Measurements from ENCODE around the gene KIF25. TPM values are rescaled to one million over a fixed set of nuclear protein-coding genes. Genes with fewer than 3 reads are reported as not detected.

KIF25 gene
- total and polyA plus RNA-seq, 7 donors, result 0.50 to 0.54 TPM; not detected in 5

- Histone ChIP-seq H3K27me3 (no peaks in the 10 kb centered on the region), H3K4me3 (no peak overlapping the region), H3K4me1 (no peaks in the 10 kb centered on the region), H3K9me3 (no peaks in the 10 kb centered on the region), H3K36me3 (no peaks in the 10 kb centered on the region), H3K27ac (no peak overlapping the region)
- TF ChIP-seq EP300 (IDR thresholded peaks at IDR 0.05) (no peak), CTCF (IDR thresholded peaks at IDR 0.05) (no peak)
- 95 to 96% methylated on average over 39 of the region's 39 CpGs for WGBS, 2 donors
- intact Hi-C loops (cut with DNase I), result no loop called here
- no peak for DNase-seq
Observed at GRCh38 chr6:167985911-167986595, 11.4 kb upstream of the KIF25 start.

DNA sequence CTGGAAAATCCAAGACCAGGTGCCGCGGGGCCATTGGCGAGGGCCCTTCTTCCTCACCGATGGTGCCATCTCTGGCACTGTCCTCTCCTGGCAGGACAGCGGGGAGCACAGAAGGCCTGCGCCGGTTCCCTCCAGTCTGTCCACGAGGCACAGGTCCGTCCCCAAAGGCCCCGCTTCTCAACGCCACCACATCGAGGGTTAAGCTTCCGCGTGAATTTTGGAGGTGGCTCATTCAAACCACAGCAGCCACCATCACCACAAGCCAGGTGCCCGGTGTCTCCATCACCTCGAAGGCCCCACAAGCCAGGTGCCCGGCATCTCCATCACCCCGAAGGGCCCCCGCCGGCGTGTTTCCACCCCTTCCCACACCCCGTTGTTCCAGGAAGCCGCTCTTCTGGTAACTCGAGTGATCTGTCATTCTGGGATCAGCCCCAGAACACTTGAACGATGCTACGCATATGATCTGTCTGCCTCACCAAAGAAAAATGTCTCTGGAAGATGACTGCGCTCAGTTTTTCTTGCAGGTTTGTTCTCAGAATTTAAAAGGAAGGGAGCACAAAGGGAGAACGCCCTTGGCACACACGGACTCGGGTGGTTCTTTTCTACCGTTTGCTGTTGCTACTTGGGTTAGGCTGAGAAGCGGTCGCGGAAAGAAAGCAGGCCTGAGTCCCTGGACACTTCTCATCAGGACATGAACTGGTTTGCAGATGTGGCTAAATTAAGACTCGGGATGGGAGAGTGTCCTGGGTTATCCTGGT lies 9.9 kb upstream of the KIF25 start:
- no peak overlapping the region for H3K4me3 ChIP-seq
- H3K36me3 ChIP-seq, result no peaks in the 10 kb centered on the region
- 94 to 95% methylated on average over 35 of the region's 35 CpGs for WGBS, 2 donors
- no peak for DNase-seq
- no peak overlapping the region for H3K27ac ChIP-seq
- H3K27me3 ChIP-seq, result no peaks in the 10 kb centered on the region
- no peaks in the 10 kb centered on the region for H3K9me3 ChIP-seq
- TF ChIP-seq CTCF (IDR thresholded peaks at IDR 0.05), result no peak
- no peak for TF ChIP-seq POLR2A (IDR thresholded peaks at IDR 0.05)
- TF ChIP-seq EP300 (IDR thresholded peaks at IDR 0.05), result no peak
- TF ChIP-seq POLR2AphosphoS5 (IDR thresholded peaks at IDR 0.05), result no peak
- no peaks in the 10 kb centered on the region for H3K4me1 ChIP-seq
- intact Hi-C loops (cut with DNase I), result no loop called here

DNA sequence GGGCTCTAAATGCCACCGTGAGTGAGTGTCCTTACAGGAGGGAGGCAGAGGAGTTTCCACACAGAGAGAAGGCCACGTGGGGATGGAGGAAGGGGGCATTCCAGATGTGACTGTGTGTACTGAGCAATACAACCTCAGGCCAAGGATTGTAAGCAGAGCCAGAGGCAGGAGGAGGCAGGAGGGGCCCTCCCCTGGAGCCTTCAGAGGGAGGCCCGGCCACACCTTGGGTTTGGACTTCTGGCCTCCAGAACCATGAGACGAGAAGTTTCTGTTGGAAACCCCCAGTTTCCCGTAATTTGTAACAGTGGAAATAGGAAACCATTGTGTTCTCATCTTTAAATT lies 9.3 kb upstream of the KIF25 start:
- no peak for DNase-seq
- Histone ChIP-seq H3K4me3 (no peak overlapping the region), H3K9me3 (no peaks in the 10 kb centered on the region), H3K36me3 (no peaks in the 10 kb centered on the region), H3K27ac (no peak overlapping the region), H3K4me1 (no peaks in the 10 kb centered on the region), H3K27me3 (no peaks in the 10 kb centered on the region)
- WGBS, 2 donors, result 75 to 93% methylated on average over 5 of the region's 5 CpGs
- intact Hi-C loops (cut with DNase I), result no loop called here
- no peak for TF ChIP-seq EP300 (IDR thresholded peaks at IDR 0.05)
- no peak for TF ChIP-seq POLR2A (IDR thresholded peaks at IDR 0.05)
- TF ChIP-seq POLR2AphosphoS5 (IDR thresholded peaks at IDR 0.05), result no peak
- no peak for TF ChIP-seq CTCF (IDR thresholded peaks at IDR 0.05)

DNA sequence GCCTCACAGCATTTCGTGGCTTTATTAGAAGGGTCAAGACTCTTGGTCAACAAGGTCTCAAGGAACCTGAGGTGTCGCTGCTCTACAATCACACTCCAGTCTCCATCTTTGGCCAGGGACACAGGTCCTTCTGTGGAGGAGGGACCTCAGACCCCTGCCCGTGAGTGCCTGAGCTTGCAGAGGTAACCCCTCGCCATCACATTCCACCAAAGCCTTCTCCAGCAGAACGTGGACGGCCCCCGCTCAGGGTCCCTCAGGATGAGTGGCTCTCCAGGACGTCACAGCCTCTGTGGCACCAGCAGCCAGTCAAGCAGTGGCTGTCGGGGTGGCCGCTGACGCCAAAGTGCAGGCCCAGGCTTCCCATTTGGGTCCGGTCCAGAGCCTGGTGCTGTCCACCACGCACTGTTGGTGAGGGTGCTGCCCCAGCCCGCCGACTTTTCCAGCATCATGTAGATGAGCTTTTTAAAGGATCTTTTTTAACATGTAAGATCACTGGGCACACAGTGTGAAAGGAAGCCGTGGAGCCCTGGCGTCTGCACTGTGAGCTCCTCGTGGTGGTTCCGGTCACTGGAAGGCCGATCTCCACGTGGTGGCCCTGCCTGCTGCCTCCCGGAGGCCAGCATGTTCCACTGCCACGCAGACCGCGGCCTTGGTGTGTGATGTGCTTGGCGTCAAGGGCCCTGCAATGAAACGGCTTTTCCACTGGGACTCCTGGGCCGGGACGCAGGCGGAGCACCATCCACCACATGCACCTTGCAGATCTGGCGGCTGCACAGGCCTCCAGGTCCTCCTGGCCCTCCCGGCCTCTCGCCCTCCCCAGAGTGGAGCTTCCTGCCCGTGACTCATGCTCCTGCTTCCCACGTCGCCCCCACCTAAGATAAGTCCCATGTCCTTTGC lies 8.3 kb upstream of the KIF25 start:
- TF ChIP-seq EP300 (IDR thresholded peaks at IDR 0.05) (no peak), POLR2AphosphoS5 (IDR thresholded peaks at IDR 0.05) (no peak), POLR2A (IDR thresholded peaks at IDR 0.05) (no peak), CTCF (IDR thresholded peaks at IDR 0.05) (no peak)
- Histone ChIP-seq H3K36me3 (no peaks in the 10 kb centered on the region), H3K9me3 (no peaks in the 10 kb centered on the region), H3K27ac (no peak overlapping the region), H3K4me3 (no peak overlapping the region), H3K27me3 (no peaks in the 10 kb centered on the region), H3K4me1 (no peaks in the 10 kb centered on the region)
- 95 to 96% methylated on average over 36 of the region's 36 CpGs for WGBS, 2 donors
- DNase-seq, result no peak
- intact Hi-C loops (cut with DNase I), result no loop called here
